GM23338 (cell line): Measurements from ENCODE around the gene DCLRE1B.

ENCODE experiments used
- CREB1 ChIP-seq: fragments of 250-450 bp; sonication (Bioruptor Pico); IDR thresholded peaks from 2 replicates; pipeline ENCODE4 v1.5.0; 2020; ENCODE audit warnings: low read depth, mild to moderate bottlenecking, moderate library complexity
- EZH2 ChIP-seq: fragments of 200-600 bp; sonication (generic); IDR thresholded peaks from one replicate; pipeline ENCODE4 v1.8.0; 2017; ENCODE audit warnings: antibody characterized with exemption, mild to moderate bottlenecking, low read depth; ENCODE audit not compliant: unreplicated experiment
- EZH2phosphoT487 ChIP-seq: fragments of 200-600 bp; sonication (generic); IDR thresholded peaks from one replicate; pipeline ENCODE4 v1.8.1; 2018; ENCODE audit warnings: antibody characterized with exemption; ENCODE audit not compliant: unreplicated experiment
- JUNB ChIP-seq: IDR thresholded peaks from one replicate; pipeline ENCODE4 v1.6.1; 2016; ENCODE audit warnings: antibody characterized with exemption; ENCODE audit not compliant: unreplicated experiment
- NANOG ChIP-seq: IDR thresholded peaks from 2 replicates; pipeline ENCODE4 v1.6.1; 2016; ENCODE audit warnings: antibody characterized with exemption, borderline replicate concordance
- POLR2AphosphoS5 ChIP-seq: IDR thresholded peaks from 2 replicates; pipeline ENCODE4 v1.6.1; 2016; ENCODE audit warnings: antibody characterized with exemption, low read depth
- ZNF114 ChIP-seq: fragments of 250-450 bp; sonication (Bioruptor Pico); IDR thresholded peaks from 2 replicates; pipeline ENCODE4 v1.5.0; 2020; ENCODE audit warnings: mild to moderate bottlenecking, moderate library complexity
- ZNF331 ChIP-seq: fragments of 250-450 bp; sonication (Bioruptor Pico); IDR thresholded peaks from 2 replicates; pipeline ENCODE4 v1.5.0; 2020; ENCODE audit warnings: low read depth, mild to moderate bottlenecking, moderate library complexity
- TF ChIP-seq, protein P1 (sequence below), 2 experiments: fragments of 200-600 bp in 1 of 2; sonication (generic) in 1 of 2; conservative IDR thresholded peaks; 2 replicates each; pipeline versions ENCODE4 v1.5.1 to v1.6.1; 2016 to 2017; ENCODE audit warnings: antibody characterized with exemption in 2 of 2, low read depth in 2 of 2, mild to moderate bottlenecking in 2 of 2, moderate library complexity in 1 of 2
- TF ChIP-seq, protein P2 (sequence below): IDR thresholded peaks from one replicate; pipeline ENCODE4 v1.6.1; 2018; ENCODE audit warnings: antibody characterized with exemption; ENCODE audit not compliant: unreplicated experiment
- TF ChIP-seq, protein P3 (sequence below): IDR thresholded peaks from 2 replicates; pipeline ENCODE4 v1.6.1; 2016; ENCODE audit warnings: antibody characterized with exemption

DNA sequence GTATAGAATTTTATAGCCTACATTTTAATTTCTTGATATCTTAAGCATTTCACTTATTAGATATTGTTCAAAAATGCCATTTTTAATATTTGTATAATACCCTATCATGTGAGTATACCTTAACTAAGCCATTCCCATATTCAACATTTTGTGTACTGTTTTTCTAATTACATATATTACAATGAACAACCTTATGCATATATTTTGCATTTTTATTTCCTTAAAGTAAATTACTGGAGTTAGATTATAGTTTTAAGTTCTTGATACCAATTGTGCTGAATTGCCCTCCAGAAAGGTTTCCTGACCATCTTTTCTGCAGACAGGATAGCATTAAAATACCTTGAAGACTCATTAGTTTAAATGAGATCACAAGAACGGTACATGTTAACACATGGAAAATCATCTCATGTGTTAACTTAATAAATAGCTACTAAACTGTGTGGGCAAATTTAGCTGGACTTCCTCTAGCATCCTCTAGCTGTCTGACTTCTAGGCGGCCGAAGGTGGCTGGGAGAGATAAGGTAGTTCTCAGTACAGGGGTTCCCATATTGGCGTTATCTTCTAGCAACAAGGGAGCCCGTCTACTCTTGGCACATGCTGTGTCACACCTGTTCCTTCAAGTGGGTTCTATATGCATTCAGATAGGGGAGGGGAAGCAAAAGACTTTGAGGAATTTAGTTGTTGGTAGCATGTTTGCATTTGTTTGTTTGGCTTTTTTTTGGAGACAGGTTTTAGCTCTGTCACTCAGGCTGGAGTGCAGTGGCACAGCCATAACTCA, 8.9 kb downstream of the DCLRE1B start:
- TF ChIP-seq, protein P1, sequence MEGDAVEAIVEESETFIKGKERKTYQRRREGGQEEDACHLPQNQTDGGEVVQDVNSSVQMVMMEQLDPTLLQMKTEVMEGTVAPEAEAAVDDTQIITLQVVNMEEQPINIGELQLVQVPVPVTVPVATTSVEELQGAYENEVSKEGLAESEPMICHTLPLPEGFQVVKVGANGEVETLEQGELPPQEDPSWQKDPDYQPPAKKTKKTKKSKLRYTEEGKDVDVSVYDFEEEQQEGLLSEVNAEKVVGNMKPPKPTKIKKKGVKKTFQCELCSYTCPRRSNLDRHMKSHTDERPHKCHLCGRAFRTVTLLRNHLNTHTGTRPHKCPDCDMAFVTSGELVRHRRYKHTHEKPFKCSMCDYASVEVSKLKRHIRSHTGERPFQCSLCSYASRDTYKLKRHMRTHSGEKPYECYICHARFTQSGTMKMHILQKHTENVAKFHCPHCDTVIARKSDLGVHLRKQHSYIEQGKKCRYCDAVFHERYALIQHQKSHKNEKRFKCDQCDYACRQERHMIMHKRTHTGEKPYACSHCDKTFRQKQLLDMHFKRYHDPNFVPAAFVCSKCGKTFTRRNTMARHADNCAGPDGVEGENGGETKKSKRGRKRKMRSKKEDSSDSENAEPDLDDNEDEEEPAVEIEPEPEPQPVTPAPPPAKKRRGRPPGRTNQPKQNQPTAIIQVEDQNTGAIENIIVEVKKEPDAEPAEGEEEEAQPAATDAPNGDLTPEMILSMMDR (conservative IDR thresholded peaks at IDR 0.05; ENCODE audit: low read depth in 2 of 2): no peak
- no peak for TF ChIP-seq EZH2phosphoT487
- TF ChIP-seq CREB1 (CRISPR knock-in tag): no peak
- TF ChIP-seq ZNF331 (CRISPR knock-in tag): no peak
- no peak for TF ChIP-seq EZH2
- TF ChIP-seq, protein P2, sequence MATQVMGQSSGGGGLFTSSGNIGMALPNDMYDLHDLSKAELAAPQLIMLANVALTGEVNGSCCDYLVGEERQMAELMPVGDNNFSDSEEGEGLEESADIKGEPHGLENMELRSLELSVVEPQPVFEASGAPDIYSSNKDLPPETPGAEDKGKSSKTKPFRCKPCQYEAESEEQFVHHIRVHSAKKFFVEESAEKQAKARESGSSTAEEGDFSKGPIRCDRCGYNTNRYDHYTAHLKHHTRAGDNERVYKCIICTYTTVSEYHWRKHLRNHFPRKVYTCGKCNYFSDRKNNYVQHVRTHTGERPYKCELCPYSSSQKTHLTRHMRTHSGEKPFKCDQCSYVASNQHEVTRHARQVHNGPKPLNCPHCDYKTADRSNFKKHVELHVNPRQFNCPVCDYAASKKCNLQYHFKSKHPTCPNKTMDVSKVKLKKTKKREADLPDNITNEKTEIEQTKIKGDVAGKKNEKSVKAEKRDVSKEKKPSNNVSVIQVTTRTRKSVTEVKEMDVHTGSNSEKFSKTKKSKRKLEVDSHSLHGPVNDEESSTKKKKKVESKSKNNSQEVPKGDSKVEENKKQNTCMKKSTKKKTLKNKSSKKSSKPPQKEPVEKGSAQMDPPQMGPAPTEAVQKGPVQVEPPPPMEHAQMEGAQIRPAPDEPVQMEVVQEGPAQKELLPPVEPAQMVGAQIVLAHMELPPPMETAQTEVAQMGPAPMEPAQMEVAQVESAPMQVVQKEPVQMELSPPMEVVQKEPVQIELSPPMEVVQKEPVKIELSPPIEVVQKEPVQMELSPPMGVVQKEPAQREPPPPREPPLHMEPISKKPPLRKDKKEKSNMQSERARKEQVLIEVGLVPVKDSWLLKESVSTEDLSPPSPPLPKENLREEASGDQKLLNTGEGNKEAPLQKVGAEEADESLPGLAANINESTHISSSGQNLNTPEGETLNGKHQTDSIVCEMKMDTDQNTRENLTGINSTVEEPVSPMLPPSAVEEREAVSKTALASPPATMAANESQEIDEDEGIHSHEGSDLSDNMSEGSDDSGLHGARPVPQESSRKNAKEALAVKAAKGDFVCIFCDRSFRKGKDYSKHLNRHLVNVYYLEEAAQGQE: no peak
- no peak for TF ChIP-seq POLR2AphosphoS5
- TF ChIP-seq JUNB: no peak
- TF ChIP-seq ZNF114: no peak
- TF ChIP-seq, protein P3, sequence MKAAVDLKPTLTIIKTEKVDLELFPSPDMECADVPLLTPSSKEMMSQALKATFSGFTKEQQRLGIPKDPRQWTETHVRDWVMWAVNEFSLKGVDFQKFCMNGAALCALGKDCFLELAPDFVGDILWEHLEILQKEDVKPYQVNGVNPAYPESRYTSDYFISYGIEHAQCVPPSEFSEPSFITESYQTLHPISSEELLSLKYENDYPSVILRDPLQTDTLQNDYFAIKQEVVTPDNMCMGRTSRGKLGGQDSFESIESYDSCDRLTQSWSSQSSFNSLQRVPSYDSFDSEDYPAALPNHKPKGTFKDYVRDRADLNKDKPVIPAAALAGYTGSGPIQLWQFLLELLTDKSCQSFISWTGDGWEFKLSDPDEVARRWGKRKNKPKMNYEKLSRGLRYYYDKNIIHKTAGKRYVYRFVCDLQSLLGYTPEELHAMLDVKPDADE: no peak
- TF ChIP-seq NANOG: no peak
